ENCODE data around the gene SOAT2. TPM values are rescaled to one million over a fixed set of nuclear protein-coding genes. Genes with fewer than 3 reads are reported as not detected.

The SOAT2 gene
- total RNA-seq, 1 donor from 2014 or later, result not detected

DNA sequence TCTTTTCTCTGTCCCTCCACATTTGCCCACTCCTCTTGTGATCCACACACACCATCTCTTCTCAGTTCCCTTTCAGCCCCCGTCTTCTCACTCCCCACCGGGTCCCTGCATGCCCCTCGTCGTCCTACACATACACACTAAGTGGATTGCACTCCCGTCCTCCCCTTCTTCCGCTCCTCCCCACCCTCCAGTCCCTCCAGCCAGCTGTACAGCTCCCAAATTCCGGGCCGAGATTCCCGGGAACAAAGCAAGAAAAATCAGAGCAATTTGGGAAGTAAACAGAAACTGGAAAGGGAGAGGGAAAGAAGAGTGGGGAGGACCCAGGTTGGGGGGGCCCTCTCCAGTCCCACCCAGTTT, 6.1 kb upstream of the SOAT2 start:
- no peaks in the 10 kb centered on the region for H3K9me3 Mint-ChIP-seq
- H3K27ac Mint-ChIP-seq, result no peak overlapping the region
- H3K4me3 Mint-ChIP-seq (ENCODE audit: low read depth), result peak overlapping the region; percentile 61
- peaks cover 16% of the 10 kb centered on the region for H3K27me3 Mint-ChIP-seq (ENCODE audit: low read depth)
- DNase-seq (ENCODE audit: low spot score), result no peak
- peaks cover 28% of the 10 kb centered on the region for H3K4me1 Mint-ChIP-seq (ENCODE audit: low read depth)
- intact Hi-C loops (cut with micrococcal nuclease), result no loop called here
- no peaks in the 10 kb centered on the region for H3K36me3 Mint-ChIP-seq (ENCODE audit: low read depth)

DNA sequence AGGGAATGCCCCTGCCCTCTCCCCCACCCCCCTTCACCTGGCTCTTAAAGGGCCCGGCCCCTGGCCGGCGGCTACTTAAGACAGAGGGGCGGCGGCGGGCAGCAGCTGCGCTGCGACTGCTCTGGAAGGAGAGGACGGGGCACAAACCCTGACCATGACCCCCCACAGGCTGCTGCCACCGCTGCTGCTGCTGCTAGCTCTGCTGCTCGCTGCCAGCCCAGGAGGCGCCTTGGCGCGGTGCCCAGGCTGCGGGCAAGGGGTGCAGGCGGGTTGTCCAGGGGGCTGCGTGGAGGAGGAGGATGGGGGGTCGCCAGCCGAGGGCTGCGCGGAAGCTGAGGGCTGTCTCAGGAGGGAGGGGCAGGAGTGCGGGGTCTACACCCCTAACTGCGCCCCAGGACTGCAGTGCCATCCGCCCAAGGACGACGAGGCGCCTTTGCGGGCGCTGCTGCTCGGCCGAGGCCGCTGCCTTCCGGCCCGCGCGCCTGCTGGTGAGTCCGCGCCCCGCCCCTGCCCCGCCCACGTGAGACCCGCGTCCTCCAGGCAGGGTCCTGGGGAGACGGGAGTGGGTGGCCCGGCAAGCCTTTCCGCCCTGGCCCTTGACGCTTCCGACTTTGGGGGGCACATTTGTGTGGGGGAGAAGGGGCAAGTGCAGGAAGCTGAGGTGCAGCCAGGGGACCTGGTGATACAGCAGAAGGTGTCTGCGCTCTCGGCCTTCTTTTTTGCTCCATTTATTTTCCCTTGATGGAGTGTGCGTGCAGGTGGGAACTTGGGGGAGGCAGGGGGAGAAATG, 5.5 kb upstream of the SOAT2 start, which contains the start of gene IGFBP6:
Gene IGFBP6 (plus strand): TSS at position 104 of the 790 bp plus-strand sequence. CDS start 51 bp downstream, at position 155.
- Mint-ChIP-seq H3K9me3 (no peaks in the 10 kb centered on the region), H3K4me3 (ENCODE audit: low read depth) (peak within 1 kb of the TSS; percentile 77), H3K36me3 (ENCODE audit: low read depth) (no peaks in the 10 kb centered on the region), H3K4me1 (ENCODE audit: low read depth) (peaks cover 31% of the 10 kb centered on the region), H3K27ac (peak within 1 kb of the TSS; percentile 59), H3K27me3 (ENCODE audit: low read depth) (peaks cover 16% of the 10 kb centered on the region)
- DNase-seq (ENCODE audit: low spot score), result peak; percentile 54
- intact Hi-C loops (cut with micrococcal nuclease), result loop anchor here (1.0 kb wide), 1 partner anchor 18 kb away; the partner anchor contains the start of gene SPRYD3

DNA sequence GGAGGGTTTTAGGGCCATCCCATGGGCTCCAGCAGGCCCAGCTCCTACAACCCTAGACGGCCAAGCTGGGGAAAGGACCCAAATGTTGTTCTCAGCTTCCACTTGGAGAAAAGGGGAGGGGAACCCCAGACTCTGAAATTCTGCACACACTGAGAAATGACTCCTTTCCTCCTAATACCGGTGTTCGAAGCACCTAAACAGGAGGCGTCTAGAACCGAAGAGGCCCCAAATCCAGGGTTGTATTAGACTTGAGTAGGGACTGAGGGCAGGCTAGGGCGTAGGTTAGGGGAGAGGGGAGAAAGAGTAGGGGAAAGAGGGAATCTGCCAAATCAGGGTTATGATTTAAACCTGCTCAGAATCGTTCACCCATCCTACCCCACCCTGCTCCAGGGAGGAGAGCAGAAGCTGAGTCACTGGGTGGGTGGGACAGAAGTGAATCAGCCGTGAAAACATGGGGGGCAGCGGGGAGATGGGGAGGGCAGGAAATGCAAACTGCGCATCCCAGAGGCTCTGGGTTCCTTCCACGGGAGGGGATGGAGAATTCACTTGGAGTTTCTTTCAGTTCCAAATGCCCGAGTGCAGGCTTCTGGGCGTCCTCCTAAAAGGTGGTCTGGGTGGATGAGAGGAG, 4.8 kb upstream of the SOAT2 start:
- peak overlapping the region; percentile 59 for H3K27ac Mint-ChIP-seq
- no peaks in the 10 kb centered on the region for H3K36me3 Mint-ChIP-seq (ENCODE audit: low read depth)
- no peaks in the 10 kb centered on the region for H3K9me3 Mint-ChIP-seq
- peaks cover 16% of the 10 kb centered on the region for H3K27me3 Mint-ChIP-seq (ENCODE audit: low read depth)
- H3K4me1 Mint-ChIP-seq (ENCODE audit: low read depth), result peaks cover 38% of the 10 kb centered on the region
- DNase-seq (ENCODE audit: low spot score), result no peak
- intact Hi-C loops (cut with micrococcal nuclease), result loop anchor here (1.0 kb wide), 1 partner anchor 19 kb away; the partner anchor contains the start of gene SPRYD3
- H3K4me3 Mint-ChIP-seq (ENCODE audit: low read depth), result peak overlapping the region; percentile 77

DNA sequence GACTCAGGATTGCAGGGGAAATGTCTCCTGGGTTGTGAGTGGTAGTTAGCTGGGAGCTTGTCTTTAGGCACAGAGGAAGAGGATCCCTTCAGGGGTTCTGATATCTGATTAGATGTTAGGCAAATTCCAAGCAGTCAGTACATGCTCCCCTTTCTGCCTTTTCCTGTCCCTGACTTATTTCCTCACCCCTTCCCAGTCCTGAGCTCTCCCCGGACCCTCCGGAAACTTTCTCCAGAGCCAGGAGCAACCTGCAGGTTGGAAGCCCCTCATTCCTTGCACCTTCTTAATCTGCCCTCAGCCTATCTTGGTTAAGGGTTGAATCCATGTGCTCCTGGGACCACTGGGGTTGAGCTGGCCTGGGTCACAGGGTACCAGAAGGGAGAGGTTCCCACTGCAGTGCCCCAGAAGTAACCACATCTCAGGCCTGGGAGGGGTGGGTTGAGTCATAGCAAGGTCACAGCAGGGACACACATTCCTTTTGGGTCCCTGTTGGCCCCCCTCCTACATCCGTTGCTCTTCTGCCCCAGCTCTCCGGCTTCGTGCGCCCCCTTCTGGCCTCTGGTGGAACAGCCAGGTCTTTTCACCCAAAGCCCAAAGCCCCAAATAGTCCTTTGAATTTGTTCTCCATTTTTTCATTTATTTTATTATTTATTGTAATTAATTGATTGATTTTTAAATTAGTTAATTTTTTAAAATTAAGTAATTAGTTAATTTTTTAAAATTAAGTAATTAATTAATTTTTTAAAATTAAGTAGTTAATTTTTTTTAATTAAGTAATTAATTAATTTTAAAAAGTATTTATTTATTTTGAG, 4.0 kb upstream of the SOAT2 start:
- peak; percentile 81 for DNase-seq (ENCODE audit: low spot score)
- Mint-ChIP-seq H3K27me3 (ENCODE audit: low read depth) (peaks cover 16% of the 10 kb centered on the region), H3K9me3 (no peaks in the 10 kb centered on the region), H3K36me3 (ENCODE audit: low read depth) (no peaks in the 10 kb centered on the region), H3K4me1 (ENCODE audit: low read depth) (peaks cover 43% of the 10 kb centered on the region), H3K27ac (no peak overlapping the region), H3K4me3 (ENCODE audit: low read depth) (peak overlapping the region; percentile 15)
- intact Hi-C loops (cut with micrococcal nuclease), result loop anchor here (1.0 kb wide), 2 partner anchors 33 to 52 kb away; no protein-coding TSS in a partner anchor

DNA sequence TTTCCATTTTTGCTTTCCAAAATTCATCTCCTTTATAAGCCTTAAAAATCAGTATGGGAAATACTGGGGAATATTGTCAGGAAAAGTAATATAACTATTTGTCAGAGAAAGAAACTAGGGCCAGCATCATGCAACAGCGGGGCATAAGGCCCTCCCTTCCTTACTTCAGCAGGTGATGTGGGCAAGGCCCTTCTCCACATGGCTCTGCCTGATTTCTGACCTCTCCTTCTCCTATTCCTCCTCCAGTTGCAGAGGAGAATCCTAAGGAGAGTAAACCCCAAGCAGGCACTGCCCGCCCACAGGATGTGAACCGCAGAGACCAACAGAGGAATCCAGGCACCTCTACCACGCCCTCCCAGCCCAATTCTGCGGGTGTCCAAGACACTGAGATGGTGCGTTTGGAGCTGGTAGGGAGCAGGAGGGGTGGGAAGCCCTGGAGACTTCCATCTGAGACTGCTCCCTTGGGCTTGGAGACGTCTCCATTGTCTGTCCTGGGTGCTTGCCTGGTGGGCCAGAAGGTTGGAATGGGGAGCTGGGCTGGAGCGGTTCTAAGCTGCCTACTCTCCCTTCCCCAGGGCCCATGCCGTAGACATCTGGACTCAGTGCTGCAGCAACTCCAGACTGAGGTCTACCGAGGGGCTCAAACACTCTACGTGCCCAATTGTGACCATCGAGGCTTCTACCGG, 2.7 kb upstream of the SOAT2 start:
- H3K9me3 Mint-ChIP-seq, result no peaks in the 10 kb centered on the region
- peaks cover 12% of the 10 kb centered on the region for H3K27me3 Mint-ChIP-seq (ENCODE audit: low read depth)
- peaks cover 47% of the 10 kb centered on the region for H3K4me1 Mint-ChIP-seq (ENCODE audit: low read depth)
- no peak overlapping the region for H3K27ac Mint-ChIP-seq
- H3K36me3 Mint-ChIP-seq (ENCODE audit: low read depth), result no peaks in the 10 kb centered on the region
- intact Hi-C loops (cut with micrococcal nuclease), result no loop called here
- DNase-seq (ENCODE audit: low spot score), result no peak
- H3K4me3 Mint-ChIP-seq (ENCODE audit: low read depth), result no peak overlapping the region

DNA sequence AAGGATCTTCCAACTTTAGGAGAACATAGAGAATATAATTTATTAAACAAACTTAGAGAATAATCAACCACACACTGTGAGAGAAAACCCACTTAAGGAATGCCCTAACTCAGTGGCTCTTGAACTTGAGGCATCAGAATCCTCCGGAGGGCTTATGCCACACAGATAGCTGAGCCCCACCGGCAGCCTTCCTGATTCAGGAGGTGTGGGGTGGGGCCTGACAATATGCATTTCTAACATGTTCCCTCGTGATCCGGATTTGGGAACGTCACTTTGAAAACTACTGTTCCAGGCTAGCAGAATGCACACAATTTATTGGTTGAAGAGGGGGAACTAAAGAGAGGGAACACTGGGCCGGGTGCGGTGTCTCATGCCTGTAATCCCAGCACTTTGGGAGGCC, 2.0 kb upstream of the SOAT2 start:
- Mint-ChIP-seq H3K9me3 (no peaks in the 10 kb centered on the region), H3K36me3 (ENCODE audit: low read depth) (no peaks in the 10 kb centered on the region), H3K27me3 (ENCODE audit: low read depth) (peaks cover 10% of the 10 kb centered on the region), H3K27ac (no peak overlapping the region), H3K4me1 (ENCODE audit: low read depth) (peaks cover 47% of the 10 kb centered on the region), H3K4me3 (ENCODE audit: low read depth) (no peak overlapping the region)
- intact Hi-C loops (cut with micrococcal nuclease), result no loop called here
- no peak for DNase-seq (ENCODE audit: low spot score)

DNA sequence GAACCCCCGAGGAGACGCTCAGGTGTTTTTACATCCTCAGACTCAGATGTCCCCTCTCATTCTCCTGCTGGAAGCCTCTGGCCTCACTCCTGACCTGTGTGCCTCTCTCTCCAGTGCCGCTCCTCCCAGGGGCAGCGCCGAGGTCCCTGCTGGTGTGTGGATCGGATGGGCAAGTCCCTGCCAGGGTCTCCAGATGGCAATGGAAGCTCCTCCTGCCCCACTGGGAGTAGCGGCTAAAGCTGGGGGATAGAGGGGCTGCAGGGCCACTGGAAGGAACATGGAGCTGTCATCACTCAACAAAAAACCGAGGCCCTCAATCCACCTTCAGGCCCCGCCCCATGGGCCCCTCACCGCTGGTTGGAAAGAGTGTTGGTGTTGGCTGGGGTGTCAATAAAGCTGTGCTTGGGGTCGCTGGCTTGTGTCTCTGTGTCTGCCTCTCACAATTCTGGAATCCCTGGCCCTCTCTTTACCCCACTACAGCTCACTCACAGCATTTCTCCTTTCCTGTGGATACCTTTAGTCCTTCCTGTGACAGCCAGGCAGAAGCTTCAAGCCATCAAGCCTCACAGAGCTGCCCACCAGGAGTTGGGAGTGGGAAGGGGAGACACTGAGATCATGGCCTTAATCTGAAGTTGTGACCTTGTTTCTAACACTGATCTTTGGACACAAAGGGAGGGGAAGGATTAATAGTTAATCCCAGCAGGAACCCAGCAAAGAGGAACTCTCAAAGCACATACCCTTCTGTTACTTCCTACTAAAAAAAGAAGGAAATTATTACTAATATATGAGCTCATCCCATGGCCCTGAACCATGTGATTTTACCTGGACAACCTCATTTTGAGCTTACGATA, 1.1 kb upstream of the SOAT2 start:
- no peak overlapping the region for H3K4me3 Mint-ChIP-seq (ENCODE audit: low read depth)
- no peak overlapping the region for H3K27ac Mint-ChIP-seq
- DNase-seq (ENCODE audit: low spot score), result no peak
- H3K9me3 Mint-ChIP-seq, result no peaks in the 10 kb centered on the region
- peaks cover 1% of the 10 kb centered on the region for H3K27me3 Mint-ChIP-seq (ENCODE audit: low read depth)
- intact Hi-C loops (cut with micrococcal nuclease), result no loop called here
- peaks cover 39% of the 10 kb centered on the region for H3K4me1 Mint-ChIP-seq (ENCODE audit: low read depth)
- no peaks in the 10 kb centered on the region for H3K36me3 Mint-ChIP-seq (ENCODE audit: low read depth)

DNA sequence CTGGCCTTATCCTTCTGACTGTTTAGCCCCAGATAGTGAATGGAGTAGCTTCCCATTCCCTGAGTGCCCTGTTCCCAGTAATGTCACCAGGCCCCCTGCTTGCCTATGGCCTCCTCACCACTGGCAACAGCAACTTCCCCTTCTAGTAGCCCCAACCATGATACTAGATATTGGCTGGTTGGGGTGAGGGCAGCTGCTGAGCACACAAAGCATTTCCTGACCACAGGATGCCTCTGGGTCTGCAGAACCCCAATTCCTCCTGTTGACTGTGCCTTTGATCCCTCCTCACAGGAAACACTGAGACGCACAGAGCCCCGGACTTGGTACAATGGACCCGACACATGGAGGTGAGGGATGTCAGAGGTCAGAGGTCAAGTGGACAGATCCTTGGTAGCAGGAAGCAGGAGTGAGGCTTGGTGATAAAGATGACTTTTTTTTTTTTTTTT, 597 bp downstream of the SOAT2 start:
- DNase-seq (ENCODE audit: low spot score), result no peak
- intact Hi-C loops (cut with micrococcal nuclease), result no loop called here
- peaks cover 29% of the 10 kb centered on the region for H3K4me1 Mint-ChIP-seq (ENCODE audit: low read depth)
- no peaks in the 10 kb centered on the region for H3K9me3 Mint-ChIP-seq
- H3K27ac Mint-ChIP-seq, result peak overlapping the region; percentile 20
- no peak overlapping the region for H3K4me3 Mint-ChIP-seq (ENCODE audit: low read depth)
- no peaks in the 10 kb centered on the region for H3K36me3 Mint-ChIP-seq (ENCODE audit: low read depth)
- no peaks in the 10 kb centered on the region for H3K27me3 Mint-ChIP-seq (ENCODE audit: low read depth)

DNA sequence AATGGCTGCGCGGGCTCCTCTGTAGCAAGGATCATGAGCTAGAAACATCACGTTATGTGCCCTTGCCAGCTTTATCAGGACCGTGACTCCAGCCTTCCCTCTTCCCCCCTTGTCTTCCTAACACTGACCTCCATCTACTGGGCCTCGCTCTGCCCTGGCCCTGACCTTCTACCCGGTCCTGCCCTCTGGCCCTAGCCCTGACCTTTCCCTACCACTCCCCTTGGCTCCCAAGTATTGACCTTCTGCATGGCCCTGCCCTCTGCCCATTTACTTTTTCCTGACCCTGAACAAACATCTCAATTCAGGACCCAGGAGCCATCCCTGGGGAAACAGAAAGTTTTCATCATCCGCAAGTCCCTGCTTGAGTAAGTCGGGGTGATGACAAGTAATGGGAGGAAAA, 2.0 kb downstream of the SOAT2 start:
- Mint-ChIP-seq H3K27ac (no peak overlapping the region), H3K4me1 (ENCODE audit: low read depth) (peaks cover 23% of the 10 kb centered on the region), H3K27me3 (ENCODE audit: low read depth) (no peaks in the 10 kb centered on the region), H3K36me3 (ENCODE audit: low read depth) (no peaks in the 10 kb centered on the region), H3K4me3 (ENCODE audit: low read depth) (no peak overlapping the region), H3K9me3 (no peaks in the 10 kb centered on the region)
- intact Hi-C loops (cut with micrococcal nuclease), result no loop called here
- no peak for DNase-seq (ENCODE audit: low spot score)

DNA sequence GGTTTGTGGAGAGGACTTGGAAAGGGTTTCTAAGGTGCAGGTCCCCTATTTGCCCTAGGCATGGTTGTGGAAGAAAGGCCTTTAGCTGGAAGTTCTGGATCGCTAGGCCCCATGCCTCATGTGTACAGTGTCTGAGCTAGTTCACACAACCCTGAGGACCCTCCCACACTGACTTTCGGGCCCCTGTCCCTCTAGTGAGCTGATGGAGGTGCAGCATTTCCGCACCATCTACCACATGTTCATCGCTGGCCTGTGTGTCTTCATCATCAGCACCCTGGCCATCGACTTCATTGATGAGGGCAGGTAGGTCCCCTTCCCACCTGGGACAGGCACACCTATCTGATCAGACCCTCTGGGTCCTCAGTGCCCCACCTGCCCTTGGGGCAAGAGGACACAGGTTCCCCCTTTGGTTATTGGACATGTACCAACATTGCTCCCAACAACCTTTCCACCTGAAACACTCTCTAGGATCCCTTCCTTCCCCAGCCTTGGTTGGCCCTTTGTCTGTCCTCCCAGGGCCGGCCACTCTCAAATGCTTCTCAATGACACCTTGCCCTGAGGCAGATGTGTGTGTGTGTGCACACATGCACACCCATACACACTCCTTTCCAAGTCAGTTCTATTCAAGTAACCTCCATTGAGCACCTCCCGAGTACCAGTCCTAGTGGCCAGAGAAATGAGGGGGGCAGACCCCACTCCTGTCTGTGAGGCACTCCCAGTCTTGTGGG, 2.6 kb downstream of the SOAT2 start:
- Mint-ChIP-seq H3K36me3 (ENCODE audit: low read depth) (no peaks in the 10 kb centered on the region), H3K27ac (no peak overlapping the region), H3K9me3 (no peaks in the 10 kb centered on the region), H3K4me1 (ENCODE audit: low read depth) (peaks cover 23% of the 10 kb centered on the region), H3K4me3 (ENCODE audit: low read depth) (no peak overlapping the region), H3K27me3 (ENCODE audit: low read depth) (no peaks in the 10 kb centered on the region)
- intact Hi-C loops (cut with micrococcal nuclease), result no loop called here
- no peak for DNase-seq (ENCODE audit: low spot score)

DNA sequence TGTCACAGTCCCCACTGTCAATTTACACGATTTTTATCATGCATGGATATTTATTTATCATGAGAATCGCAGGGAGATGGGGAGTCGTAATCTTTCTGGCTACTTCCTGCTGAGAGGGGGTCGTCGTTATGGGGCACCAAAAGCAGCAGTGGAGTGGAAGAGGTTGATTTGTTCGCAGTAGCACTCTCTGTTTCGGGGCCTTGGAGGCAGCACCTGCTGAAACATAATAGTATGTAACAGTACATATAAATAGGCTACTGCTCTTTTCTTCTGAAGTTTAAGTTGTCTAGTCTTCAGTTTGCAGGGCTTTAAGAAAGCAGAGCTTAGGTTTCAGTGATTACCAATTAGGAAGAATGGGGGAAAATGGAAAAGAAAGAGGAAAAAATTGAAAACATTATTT, 3.8 kb downstream of the SOAT2 start:
- Mint-ChIP-seq H3K9me3 (no peaks in the 10 kb centered on the region), H3K4me1 (ENCODE audit: low read depth) (peaks cover 23% of the 10 kb centered on the region), H3K36me3 (ENCODE audit: low read depth) (no peaks in the 10 kb centered on the region), H3K27me3 (ENCODE audit: low read depth) (peaks cover 3% of the 10 kb centered on the region), H3K4me3 (ENCODE audit: low read depth) (no peak overlapping the region), H3K27ac (no peak overlapping the region)
- intact Hi-C loops (cut with micrococcal nuclease), result no loop called here
- DNase-seq (ENCODE audit: low spot score), result no peak
